GM13976 (cell line): ENCODE measurements around the gene LRPPRC.

ENCODE experiments used
- DNase-seq: peaks from one replicate; pipeline ENCODE4 v3.0.0; 2012; ENCODE audit warnings: low spot score
- CTCF ChIP-seq: IDR thresholded peaks from 2 replicates; pipeline ENCODE4 v1.5.1; 2012; ENCODE audit warnings: borderline replicate concordance, mild to moderate bottlenecking; ENCODE audit not compliant: insufficient read depth; ENCODE audit errors: extremely low read depth, missing control alignments, control extremely low read depth
- in situ Hi-C: fragments of 300-500 bp; cut with MboI; formaldehyde crosslinking; loops from one replicate; pipeline ENCODE4 v1.12.0; 2022; ENCODE audit warnings: low sequenced_read_pairs, mixed read lengths, inconsistent platforms; ENCODE audit not compliant: unreplicated experiment

Gene LRPPRC

GRCh38 chr2:43950383-43951008 lies 45.3 kb downstream of the LRPPRC start:
- TF ChIP-seq CTCF = peak; percentile 29
- in situ Hi-C loops = no loop called here
- DNase-seq = peak; percentile 24

GRCh38 chr2:43948370-43948769 lies 47.4 kb downstream of the LRPPRC start:
- no peak for DNase-seq
- in situ Hi-C loops = no loop called here
- TF ChIP-seq CTCF = no peak

GRCh38 chr2:43946685-43947084 lies 49.1 kb downstream of the LRPPRC start:
- DNase-seq = no peak
- in situ Hi-C loops = no loop called here
- no peak for TF ChIP-seq CTCF

- TF ChIP-seq CTCF = no peak
- in situ Hi-C loops = no loop called here
- DNase-seq = no peak
These were observed 50.4 kb downstream of the LRPPRC start for GRCh38 chr2:43945439-43945838.

GRCh38 chr2:43944915-43945314 lies 50.9 kb downstream of the LRPPRC start:
- in situ Hi-C loops = no loop called here
- DNase-seq = no peak
- TF ChIP-seq CTCF = no peak

- DNase-seq = no peak
- in situ Hi-C loops = no loop called here
- no peak for TF ChIP-seq CTCF
These were observed 51.9 kb downstream of the LRPPRC start for GRCh38 chr2:43943809-43944452.

- in situ Hi-C loops = no loop called here
- DNase-seq = no peak
- TF ChIP-seq CTCF = no peak
These were observed 52.5 kb downstream of the LRPPRC start for GRCh38 chr2:43943323-43943722.
